Right renal cortex interstitium (tissue), 3 donors: ENCODE results near the gene HOXA10. TPM values are rescaled to one million over a fixed set of nuclear protein-coding genes. Genes with fewer than 3 reads are reported as not detected.

Experiments
- DNase-seq, 3 donors: peaks; one replicate each; pipeline ENCODE4 v3.0.0-alpha.2; 2013; ENCODE audit warnings: low read depth in 3 of 3, low spot score in 2 of 3
- polyA plus RNA-seq, 3 donors: library from polyadenylated mRNA; unstranded; fragments of 120-200 nt; gene quantifications; one replicate each; pipeline ENCODE4 v1.2.1, GENCODE V29; 2013; ENCODE audit not compliant: insufficient read length in 3 of 3

Gene HOXA10
- polyA plus RNA-seq, result 100 to 1,000 TPM; 130 to 142 (median 140) TPM

DNA sequence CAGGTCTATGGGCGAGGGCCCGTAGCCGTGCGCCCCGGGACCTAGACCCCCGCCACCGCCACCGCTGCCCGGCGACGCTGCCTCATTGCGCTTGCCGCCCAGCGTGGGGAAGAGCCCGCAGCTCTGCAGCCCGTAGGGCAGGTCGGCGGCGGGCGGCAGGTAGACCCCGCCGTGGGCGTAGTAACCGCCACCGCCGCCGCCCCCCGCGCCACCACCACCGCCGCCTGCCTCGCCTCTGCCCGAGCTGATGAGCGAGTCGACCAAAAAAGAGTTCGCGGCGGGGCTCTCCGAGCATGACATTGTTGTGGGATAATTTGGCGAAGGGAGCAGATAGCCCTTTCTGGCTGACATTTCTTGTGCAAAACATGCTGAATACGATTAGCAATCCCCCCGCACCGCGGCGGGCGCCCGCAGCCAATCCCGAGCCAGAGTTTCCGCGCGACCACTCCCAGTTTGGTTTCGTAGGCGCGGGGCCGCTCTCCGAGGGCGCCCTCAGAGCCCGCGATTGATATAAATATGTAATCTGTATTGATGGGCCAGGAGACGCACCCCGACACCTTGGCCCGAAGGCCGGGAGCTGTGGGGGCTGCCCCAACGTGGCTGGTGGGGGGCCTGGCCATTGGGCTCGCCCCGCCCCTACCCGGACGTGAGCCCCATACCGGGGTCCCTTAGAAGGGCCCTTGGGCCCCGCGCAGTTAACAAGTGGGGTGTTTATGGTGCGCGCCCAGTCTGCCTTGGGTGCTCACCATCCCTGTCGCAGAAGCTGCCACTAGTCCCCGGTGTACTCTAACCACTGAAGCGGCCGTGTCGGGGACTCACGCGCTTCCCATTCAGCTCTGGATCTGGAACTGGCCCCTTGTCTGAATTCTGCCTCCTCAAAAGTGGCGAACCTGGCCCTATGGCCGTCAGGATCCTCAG is at the start of gene HOXA10:
HOXA10 (minus strand) TSS at position 365 of the 918 bp plus-strand sequence; CDS start at position 351, 14 bp downstream.
- no peak for DNase-seq

DNA sequence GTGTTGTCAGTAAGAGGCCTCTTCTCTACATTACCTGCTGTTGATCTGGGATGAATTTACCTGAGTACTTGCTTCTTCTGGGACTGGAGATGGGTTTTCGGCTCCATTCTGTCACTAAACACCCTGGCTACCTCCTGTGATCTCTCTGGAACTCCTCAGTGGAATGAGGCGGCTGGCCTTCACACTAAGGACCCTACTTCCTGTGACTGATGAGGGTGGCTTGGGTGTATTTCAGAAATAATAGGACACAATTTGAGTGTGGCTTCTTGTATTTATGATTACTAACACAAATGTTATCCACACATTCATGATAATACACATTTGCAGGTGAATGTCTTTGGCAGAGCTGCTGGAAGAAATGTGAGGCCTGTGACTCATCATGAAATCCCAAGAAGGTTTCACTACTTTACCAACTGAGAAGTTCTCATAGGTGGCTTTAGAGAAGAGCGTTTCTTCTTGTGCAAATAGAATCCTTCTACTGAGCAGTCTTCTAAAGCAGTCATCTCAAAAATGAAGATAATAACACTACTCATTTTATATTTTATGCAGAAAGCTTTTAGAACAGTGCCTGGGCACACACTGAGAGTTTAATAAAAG is 47.2 kb upstream of the HOXA10 start:
- no peak for DNase-seq

DNA sequence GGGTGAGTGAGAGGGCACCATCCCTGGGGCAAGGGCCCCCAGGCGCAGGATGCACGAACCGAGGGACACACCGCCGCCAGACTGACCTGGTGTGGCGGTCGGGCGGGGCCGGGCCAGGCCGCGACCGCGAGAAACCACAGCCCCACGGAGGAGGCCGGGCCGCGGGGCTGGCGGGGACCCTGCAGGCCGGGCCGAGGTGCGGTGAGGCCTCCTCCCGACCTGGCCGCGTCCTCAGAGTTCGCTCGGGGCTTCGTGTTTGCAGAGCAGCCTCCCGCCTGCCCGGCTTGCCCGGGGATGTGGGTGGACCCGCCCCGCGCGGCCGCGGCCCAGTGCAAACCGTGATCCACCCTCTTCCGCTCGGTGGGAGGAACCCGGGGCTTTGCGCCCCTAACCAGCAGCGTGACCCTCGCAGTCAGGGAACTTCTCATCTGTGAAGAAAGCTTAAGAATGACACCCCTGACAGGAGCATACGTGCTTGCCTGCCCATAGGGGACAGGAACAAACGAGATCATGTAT is 46.4 kb upstream of the HOXA10 start:
- DNase-seq, result no peak

DNA sequence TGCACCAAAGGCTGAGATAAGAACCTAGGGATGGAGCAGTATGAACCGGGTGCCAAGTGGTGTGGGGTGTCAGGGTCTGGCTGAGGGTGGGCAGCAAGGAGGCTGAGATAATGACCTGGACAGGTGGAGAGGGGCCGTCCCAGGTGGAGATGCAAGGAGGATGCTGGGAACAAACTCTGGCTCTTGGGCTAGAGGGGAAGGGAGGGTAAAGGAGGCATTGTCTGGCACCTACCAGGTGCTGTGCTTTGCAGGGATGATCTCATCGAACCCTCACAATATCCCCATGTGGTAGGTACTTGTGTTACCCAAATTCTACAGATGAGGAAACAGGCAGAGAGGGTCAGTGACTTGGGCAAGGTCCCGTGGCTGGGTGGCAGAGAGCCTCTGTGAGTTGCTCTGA is 45.7 kb upstream of the HOXA10 start:
- DNase-seq, result no peak

DNA sequence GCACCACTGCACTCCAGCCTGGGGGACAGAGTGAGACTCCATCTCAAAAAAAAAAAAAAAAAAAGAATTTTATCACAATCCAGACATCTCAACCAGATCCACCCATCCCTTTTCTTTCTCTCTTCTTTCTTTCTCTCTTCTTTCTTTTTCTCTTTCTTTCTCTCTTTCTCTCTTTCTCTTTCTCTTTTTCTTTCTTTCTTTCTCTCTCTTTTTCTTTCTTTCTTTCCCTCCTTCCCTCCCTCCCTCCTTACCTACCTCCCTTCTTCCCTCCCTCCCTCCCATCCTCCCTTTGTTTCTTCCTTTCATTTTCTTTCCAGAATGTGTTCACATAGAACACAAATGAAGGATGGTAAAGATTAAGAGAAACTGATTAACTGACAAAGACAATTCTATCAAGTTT is 43.8 kb upstream of the HOXA10 start:
- no peak for DNase-seq

DNA sequence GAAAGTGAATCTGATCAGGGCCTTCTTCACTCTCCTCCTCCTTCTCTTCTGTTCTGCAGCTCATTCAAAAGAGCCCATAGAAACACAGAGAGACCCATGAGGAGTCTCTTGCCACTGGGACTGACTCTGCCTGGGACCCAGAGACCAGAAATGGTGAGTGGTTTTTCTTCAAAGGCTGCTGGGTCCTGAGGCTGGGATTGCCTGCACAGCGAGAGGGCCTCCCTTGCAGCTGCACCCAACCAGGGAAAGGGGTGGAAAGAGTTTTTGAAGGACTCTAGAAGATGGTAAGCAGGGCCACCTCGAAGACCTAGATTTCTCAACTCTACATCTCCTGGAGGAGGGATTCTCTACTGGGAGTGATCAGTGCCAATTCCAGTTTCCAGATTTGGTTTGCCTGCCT is 41.2 kb upstream of the HOXA10 start:
- DNase-seq, result no peak

DNA sequence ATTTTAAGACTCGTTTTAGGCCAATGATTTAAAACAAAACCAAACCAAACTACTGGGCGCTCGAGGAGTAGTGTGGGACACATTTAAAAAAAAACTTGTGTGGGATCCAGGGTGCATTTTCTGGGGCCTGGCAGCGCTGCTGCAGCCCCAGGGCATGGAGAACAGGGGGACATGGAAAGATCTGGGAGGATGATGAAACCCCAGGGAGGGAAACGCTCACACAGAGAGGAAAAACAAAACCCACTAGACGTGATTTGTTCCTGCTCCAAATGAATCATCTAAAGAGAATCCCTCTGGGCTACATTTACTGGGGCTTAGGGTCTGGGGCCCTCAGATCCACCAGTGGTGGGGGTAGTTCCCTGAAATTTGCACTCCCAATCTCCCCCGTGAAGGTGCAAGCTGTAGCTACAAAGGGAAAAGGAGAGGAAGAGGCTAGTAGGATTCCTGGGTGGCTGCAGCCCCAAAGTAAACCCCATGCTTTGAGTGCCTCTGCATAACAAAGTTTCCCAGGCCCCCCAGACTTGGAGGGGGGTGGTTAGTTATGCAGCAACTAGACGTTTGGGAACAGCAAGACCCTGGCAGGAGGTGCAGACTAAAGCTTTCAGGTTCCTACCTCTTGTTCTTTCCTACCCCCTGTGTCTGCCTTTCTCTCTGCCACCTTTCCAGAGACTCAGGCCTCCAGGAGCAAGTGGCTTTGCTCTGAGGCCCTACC is 40.3 kb upstream of the HOXA10 start:
- DNase-seq, result no peak

DNA sequence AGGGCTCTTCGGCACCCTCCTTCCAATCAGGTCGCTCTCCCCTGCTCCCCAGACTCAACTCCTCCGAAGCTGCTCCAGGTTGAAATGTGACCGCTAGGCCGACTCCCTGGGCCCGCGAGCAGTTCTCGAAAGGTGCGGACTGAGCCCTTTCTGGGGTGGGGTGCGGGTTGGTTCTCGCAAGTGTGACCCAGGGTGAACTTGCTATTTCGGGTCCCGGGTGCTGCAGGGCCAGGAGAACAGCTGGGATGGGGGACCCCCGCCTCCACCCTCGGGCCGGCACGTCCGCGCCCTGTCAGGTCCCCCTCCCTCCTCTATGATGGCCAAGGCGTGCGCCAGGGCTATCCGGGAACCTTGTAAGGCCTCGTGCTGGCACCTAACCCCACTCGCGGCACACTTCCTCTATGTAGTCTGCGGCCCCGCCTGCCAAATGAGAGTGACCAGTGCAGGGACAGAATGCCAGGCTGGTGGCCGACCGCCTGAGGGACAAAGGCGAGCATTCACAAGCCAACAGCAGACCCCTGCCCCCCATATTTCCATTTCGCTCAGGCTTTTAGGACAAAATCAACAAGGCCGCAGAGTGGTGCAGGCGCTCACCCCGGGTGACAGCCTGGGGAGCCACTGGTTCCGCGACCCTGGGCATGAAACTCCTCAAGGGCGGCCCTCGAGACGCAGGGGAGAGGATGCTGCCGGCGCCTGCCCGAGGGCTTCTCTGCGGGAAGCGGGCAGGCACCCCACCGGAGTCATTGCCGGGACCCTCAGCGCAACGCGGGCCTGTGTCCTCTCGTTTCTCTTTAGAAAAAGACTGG is 39.5 kb upstream of the HOXA10 start:
- DNase-seq, result no peak

DNA sequence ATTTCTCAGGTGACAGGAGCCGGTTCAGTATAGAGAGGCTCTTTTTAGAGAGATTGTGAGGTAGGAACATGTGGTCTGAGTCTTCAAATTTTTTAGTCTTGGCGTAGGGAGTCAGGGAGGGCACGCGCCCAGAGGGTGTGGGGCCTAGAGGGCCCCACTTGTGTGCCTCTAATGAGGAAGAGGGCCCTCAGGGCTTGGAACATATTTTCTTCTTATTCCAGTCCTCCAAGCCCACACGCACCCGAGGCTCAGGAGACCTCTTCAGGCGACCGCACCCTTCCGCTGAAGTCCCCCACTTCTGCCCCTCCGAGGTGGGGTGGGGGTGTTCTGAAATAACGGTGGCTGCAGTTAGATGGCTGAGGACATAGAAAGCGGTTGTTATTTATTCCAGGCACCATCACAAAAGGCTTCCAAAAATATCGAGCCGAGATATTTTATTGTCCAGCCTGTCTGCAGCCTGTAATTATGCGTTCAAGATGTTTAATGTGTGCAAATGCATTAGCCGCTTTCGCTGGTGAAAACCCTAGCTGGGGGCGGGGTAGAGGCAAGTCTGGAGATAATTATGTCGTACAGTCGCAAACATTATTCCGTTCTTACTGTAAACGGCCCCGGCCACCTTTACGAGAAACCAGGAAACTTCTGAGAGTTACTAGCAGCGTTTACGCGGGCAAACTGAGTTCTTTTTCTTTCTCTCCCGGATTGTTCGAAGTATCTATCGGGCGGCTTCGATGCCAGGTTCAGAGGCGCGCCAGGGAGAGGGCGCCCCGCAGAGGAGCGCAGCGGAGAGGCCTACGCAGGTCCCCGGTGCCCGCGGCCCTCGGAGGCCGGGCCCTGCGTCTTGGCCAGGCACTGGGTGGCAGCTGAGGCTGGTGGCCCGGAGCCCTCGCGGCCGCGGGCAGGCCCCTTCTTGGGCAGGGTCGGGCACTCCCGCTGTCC is 38.6 kb upstream of the HOXA10 start:
- no peak for DNase-seq

DNA sequence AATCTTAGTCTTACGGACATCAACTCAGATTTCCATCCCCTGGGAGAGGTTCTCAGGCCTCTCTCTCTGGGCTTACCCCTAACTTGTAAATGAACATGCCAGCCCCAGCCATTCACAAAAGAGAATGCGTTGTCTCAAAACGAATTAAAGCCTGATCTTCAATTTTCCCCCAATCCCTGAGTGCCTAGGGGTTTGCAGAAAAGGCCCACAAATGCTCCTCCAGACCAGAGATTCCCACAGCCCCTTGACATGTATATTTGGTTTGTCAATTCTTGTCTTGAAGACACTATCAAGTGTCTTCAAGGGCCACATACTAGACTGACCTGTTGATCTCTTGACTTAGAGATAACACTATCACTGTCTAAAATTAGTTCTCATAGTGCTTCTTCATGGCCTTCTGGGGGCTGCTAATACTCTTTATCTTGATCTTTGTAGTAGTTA is 37.7 kb upstream of the HOXA10 start:
- no peak for DNase-seq

DNA sequence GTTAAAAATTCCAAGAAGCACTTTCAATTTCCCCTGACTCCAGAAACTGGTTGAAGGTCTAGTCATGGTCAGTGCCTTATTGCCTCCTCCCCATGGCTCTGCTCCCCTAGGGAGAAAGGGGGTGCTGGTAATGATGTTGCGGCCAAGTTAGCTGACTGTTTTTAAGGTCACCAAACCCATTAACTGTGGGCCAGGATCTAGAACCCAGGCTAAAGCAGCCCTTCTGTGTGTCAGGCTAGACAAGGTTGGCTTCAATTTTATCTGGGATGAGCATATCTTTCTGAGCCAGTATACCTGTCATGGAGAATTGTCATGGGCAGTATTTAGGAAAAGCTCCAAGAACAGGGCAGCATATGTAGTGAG is 36.9 kb upstream of the HOXA10 start:
- no peak for DNase-seq

DNA sequence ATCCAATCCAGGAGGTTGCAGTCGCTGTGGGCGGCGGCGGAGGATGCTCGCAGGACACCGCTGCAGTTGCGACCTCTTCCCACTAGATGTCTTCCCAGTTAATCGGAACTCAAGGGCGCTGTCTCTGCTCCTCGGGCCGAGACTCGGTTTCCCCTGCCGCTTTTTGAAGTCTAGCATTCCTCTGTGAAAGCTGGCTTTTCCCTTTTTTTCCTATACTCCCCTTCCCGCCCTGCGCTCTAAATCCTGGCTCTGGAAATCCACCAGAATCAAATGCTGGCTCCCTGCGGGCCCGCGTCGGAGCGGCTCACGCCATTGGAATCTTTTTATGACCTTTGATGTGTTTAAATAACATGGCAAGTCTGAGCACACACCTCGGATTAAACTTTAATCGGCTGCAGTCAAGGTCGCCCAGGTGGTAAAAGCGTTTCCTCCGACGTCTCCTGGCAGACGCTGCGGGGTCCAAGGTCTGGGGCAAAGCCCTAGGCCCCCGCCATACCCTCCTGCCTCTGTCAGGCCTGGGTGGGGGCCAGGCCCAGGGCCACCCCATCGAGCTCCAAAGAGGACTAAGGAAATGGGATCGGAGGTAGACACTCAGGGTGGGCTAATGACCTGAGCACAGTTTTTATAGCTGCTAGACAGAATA is 36.4 kb upstream of the HOXA10 start:
- no peak for DNase-seq

DNA sequence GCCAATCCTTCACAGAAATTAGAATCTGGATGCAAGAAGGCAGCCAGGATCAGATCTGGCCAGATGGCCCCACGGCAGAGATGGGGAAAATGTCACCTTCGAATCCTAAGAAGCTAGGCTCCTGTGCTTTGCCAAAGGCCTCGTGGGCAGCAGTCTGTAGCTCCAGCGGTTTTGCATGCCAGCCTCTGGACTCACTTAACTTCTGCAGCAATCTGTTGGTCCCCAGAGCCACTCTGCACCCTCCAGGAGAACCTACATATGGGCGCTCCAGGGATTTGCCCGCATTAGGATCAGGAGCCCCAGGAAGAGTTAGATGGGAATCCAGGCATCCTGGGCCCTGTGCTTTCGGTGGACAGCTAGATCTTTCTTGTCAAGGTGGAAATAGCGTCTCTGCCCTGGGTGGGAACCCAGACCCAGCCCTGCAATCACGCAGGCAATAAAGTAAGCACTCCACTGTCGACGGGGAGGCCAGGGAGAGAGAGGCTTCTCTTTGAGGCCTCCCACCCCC is 35.9 kb upstream of the HOXA10 start:
- DNase-seq, result no peak

DNA sequence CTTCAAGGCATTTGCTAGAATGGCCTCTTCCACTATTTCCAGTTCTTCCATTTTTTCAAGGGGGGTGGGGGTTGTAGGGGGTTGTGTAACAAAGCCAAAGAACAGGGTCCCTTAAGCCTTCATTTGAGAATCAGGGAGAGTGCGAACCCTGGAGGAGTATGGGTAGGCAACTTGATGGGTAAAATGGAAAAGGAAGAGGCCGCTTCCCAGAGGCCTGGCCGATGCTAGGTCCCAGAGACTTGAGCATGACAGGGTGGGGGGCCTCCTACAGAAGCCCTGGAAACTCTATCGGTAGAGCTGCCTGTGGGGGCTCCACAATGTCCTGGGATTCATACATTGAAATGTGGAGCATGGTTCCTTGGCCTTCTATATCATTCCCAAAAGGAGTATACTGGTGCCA is 34.9 kb upstream of the HOXA10 start:
- no peak for DNase-seq

DNA sequence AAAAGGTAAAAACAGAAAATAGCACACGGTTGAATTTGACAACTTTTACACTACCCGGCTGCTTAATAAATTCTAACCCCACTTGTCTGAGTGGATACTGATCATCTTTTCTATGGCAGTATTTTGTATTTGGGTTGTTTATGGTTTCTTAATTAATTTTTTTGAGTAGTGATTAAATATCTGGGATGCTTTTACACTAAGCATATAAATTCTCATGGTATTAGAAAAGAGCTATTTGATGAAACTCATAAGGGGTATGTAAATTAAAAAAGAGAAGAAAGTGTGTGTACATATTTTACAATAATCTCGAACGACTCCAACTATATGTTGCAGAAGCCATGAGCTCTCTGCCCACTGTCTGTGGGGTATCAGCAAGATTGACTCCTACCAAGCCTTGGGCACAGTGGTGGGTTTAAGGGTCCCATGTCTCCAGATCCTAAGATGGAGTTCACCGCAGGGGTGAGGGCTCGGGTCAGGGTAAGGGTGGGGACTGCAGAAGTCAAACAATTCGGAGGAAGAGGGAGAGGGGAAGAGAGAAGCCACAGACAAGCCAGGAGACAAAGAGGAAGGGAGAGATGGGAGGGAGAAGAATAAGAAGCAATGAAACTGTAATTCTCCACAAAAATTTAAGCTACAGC is 33.3 kb upstream of the HOXA10 start:
- DNase-seq, result no peak

DNA sequence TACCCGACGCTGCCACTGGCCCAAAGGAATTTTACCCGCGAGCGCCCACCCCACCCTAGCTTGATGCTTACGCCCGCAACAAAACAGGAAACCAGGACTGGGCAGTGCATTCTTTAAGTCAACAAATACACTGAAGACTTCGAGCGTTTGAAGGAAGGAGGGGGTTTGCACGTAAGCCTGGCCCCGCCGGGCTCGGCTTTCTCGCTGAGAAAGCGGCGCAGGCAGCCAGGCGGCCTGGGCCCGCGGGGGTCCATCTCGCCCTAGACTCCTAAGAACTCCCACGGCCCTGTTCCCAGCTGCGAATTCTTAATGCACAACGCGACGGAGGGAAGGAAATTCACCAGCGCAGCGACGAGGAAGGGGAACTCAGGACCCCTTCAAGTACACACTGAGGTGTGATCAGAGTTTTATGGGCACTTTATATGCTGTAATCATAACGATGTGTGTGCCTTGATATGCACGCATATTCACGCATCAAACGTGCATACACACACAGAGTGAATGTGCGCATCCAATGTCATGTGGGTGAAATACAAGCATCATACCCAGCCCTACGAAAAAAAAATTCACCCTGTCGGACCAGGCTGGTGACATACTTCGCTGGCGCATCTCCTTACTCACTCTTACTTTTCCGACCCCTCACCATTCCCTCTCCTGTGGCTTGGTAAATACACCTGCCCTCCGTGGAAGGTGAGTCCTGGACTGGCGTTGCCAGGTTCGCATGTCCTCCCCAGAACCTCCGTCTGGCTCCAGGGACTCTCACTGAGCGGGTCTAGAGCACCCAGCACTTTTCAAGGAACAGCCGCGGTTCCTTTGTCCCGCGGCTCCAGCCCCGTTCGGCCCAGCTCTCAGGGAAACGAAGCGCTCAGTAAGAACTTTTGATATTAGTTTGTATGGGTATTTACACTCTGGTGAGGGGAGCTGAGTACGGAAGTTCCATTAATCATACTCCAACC is 31.5 kb upstream of the HOXA10 start:
- DNase-seq, result no peak

DNA sequence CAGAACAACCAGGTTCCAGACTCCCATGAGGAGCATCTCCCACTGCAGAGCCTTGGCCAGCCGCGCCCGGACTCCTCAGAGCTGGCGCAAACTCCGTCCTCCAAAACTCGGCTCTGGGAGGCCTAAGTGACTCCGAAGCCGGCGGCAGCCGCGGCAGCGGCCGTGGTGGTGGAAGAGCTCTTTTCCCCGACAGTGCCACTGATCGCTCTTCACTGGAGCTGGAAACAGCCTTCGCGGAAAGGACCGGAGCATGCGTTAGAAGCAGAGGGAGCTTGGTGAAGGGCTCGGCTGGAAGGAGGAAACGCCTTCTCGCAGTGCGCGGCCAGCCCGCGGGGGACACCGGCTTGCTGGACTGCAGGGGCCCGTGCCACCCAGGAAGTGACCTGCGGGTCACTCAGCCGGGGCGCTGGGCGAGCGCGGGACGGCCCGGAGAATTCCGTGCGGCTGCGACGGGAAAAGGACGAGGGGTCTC is 30.8 kb upstream of the HOXA10 start:
- DNase-seq, result no peak
